NCI-H1092 (cell line): ENCODE measurements around the gene KLRF1.
"Not testable (repeated sequence)": the region's sequence is repeated elsewhere in the genome, so short reads cannot be mapped to it uniquely, and the experiment has no call there.

Source experiments
- DNase-seq: peaks from one replicate; lab custom pipeline; 2025; lab: John Stamatoyannopoulos, UW

Gene KLRF1

GRCh38 chr12:9870286-9870866, 43.1 kb downstream of the KLRF1 start:
- DNase-seq = no peak

GRCh38 chr12:9872162-9872561, 44.9 kb downstream of the KLRF1 start:
- DNase-seq = no peak

- no peak for DNase-seq
Observed at GRCh38 chr12:9872742-9873141, 45.5 kb downstream of the KLRF1 start.

- not testable (repeated sequence) for DNase-seq
Observed at GRCh38 chr12:9876120-9876519, 48.8 kb downstream of the KLRF1 start.

- DNase-seq = no peak
Observed at GRCh38 chr12:9880532-9881078, 53.3 kb downstream of the KLRF1 start.

- no peak for DNase-seq
Observed at GRCh38 chr12:9881246-9881645, 54.0 kb downstream of the KLRF1 start, which contains the start of gene KLRF2. TSS of gene KLRF2 (plus strand) at chr12:9881489. CDS start at chr12:9881596, 107 bp downstream.

- no peak for DNase-seq
Observed at GRCh38 chr12:9881988-9882387, 54.7 kb downstream of the KLRF1 start.

GRCh38 chr12:9883175-9883574, 55.9 kb downstream of the KLRF1 start:
- DNase-seq = no peak

GRCh38 chr12:9888665-9889273, 61.5 kb downstream of the KLRF1 start:
- no peak for DNase-seq
